H1 (cell line): ENCODE measurements around the gene SMG5. TPM values are rescaled to one million over a fixed set of nuclear protein-coding genes. Genes with fewer than 3 reads are reported as not detected.

Experiments
- ASH2L ChIP-seq: fragments of 200-600, 300-600 bp; sonication (generic); IDR thresholded peaks from one replicate; pipeline ENCODE4 v1.7.1; 2017; ENCODE audit warnings: low read length
- FOSL1 ChIP-seq: IDR thresholded peaks from 2 replicates; pipeline ENCODE4 v1.6.1; 2011; ENCODE audit warnings: mild to moderate bottlenecking, low read depth, low read length, moderate library complexity; ENCODE audit not compliant: insufficient read depth
- MAFK ChIP-seq: IDR thresholded peaks from 2 replicates; pipeline ENCODE4 v1.6.1; 2012; ENCODE audit warnings: low read depth, mild to moderate bottlenecking, improper control_type of control experiment, low read length
- RXRA ChIP-seq: IDR thresholded peaks from 2 replicates; pipeline ENCODE4 v1.6.1; 2011; ENCODE audit warnings: low read depth, mild to moderate bottlenecking, low read length, moderate library complexity; ENCODE audit not compliant: insufficient read depth
- TBP ChIP-seq: IDR thresholded peaks from 2 replicates; pipeline ENCODE4 v1.6.1; 2011; ENCODE audit warnings: low read depth, low read length, improper control_type of control experiment
- polyA plus RNA-seq, 7 experiments: library from polyadenylated mRNA; depleted of rRNA in 3 of 7; stranded (reverse) in 5 of 7; unstranded in 2 of 7; fragments of >200 nt in 5 of 7; fragments of 200-250 nt in 2 of 7; gene quantifications; 1 replicate in 5 of 7; 2 replicates in 1 of 7; 4 replicates in 1 of 7; pipeline versions ENCODE4 v1.2.1 to v1.2.3, GENCODE V29; 2011 to 2013; ENCODE audit warnings: missing spikeins in 2 of 7, mixed read lengths in 2 of 7
- total RNA-seq: library from RNA; stranded (reverse); fragmentation: NEBNext Ultra II Directional; extraction: Animal tissue kit (Norgen Biotek cat#: 25700); gene quantifications from 2 replicates; pipeline ENCODE4 v1.2.1, GENCODE V29; 2021
- TF ChIP-seq, protein P1 (sequence below): IDR thresholded peaks from 2 replicates; pipeline ENCODE4 v1.6.1; 2012; ENCODE audit warnings: inconsistent platforms
- TF ChIP-seq, protein P2 (sequence below): IDR thresholded peaks from 2 replicates; pipeline ENCODE4 v1.6.1; 2012; ENCODE audit warnings: inconsistent platforms

Gene SMG5
- total and polyA plus RNA-seq, 2 of the 8 experiments (the other 6 are each of a cell fraction or from before 2014, with no cell fraction given), result 32.7 to 98.0 TPM

DNA sequence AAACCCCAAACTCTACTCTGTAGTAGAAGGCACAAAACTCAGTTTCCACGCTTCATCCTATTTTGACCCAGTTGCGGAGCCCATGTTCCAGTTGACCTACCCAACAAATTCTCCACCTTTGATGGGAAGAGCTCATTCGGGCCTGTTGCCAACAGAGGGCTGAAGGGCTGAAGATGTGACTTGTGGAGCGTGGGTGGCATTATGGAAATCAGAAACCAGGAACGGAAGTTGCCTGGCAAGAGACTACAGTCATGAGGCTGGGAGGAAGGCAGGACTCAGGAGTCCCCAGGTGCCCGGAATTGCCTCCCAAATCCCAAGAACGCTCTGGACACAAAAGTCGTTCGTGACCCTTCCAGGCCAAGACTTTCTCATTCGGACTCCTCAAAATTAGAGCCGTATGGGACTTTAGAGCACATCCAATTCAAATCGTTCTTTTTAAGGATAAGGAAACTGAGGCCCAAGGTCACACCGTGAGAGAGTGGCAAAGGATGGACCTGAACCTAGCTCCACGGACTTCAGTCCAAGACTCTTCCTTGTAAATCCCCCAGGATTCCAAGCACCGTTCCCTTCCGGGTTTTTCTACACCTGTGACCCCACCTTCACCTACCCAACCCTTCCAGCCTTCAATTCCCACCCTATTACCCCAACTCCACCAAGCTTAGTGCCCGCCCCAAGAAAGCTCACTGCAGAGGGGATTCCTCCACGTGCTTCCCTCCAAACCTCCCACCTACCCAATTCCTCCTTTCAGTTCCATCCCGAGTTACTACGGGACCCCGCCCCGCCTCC, 739 bp downstream of the SMG5 start (continued):
- no peak for TF ChIP-seq TBP
- TF ChIP-seq FOSL1, result no peak
- TF ChIP-seq, protein P1, sequence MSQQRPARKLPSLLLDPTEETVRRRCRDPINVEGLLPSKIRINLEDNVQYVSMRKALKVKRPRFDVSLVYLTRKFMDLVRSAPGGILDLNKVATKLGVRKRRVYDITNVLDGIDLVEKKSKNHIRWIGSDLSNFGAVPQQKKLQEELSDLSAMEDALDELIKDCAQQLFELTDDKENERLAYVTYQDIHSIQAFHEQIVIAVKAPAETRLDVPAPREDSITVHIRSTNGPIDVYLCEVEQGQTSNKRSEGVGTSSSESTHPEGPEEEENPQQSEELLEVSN, result peak; percentile 40; the same call in 1 of the 2 replicates
- TF ChIP-seq, protein P2, sequence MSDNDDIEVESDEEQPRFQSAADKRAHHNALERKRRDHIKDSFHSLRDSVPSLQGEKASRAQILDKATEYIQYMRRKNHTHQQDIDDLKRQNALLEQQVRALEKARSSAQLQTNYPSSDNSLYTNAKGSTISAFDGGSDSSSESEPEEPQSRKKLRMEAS, result peak; percentile 74
- TF ChIP-seq RXRA, result no peak
- TF ChIP-seq ASH2L, result no peak
- TF ChIP-seq MAFK, result no peak
